GM10266 (cell line): Measurements from ENCODE around the gene ATP13A4.

Source experiments
- DNase-seq: peaks from one replicate; pipeline ENCODE4 v3.0.0; 2012; ENCODE audit errors: extremely low spot score
- CTCF ChIP-seq: IDR thresholded peaks from 2 replicates; pipeline ENCODE4 v1.5.1; 2012; ENCODE audit warnings: mild to moderate bottlenecking, low read depth; ENCODE audit not compliant: control insufficient read depth, insufficient read depth; ENCODE audit errors: missing control alignments

ATP13A4 gene

GRCh38 chr3:193483988-193484539 is 70.6 kb downstream of the ATP13A4 start:
- TF ChIP-seq CTCF = no peak
- no peak for DNase-seq

- TF ChIP-seq CTCF = no peak
- no peak for DNase-seq
These were observed 73.3 kb downstream of the ATP13A4 start for GRCh38 chr3:193481436-193481835.

GRCh38 chr3:193474446-193474845 is 80.2 kb downstream of the ATP13A4 start:
- DNase-seq = no peak
- TF ChIP-seq CTCF = no peak

- no peak for DNase-seq
- TF ChIP-seq CTCF = no peak
These were observed 84.0 kb downstream of the ATP13A4 start for GRCh38 chr3:193470710-193471109.

GRCh38 chr3:193465992-193466608 is 88.6 kb downstream of the ATP13A4 start:
- no peak for TF ChIP-seq CTCF
- DNase-seq = no peak

GRCh38 chr3:193464889-193465288 is 89.8 kb downstream of the ATP13A4 start:
- DNase-seq = no peak
- TF ChIP-seq CTCF = no peak

- no peak for DNase-seq
- no peak for TF ChIP-seq CTCF
These were observed 97.2 kb downstream of the ATP13A4 start for GRCh38 chr3:193457526-193457925.
